Gastroesophageal sphincter (tissue), 3 donors: ENCODE results near the gene CPD.

Experiments
- POLR2A ChIP-seq, 2 donors: fragments of 450-650 bp; IDR thresholded peaks; one replicate each; pipeline ENCODE4 v1.6.1; 2017; ENCODE audit warnings: antibody characterized with exemption in 2 of 2, mild to moderate bottlenecking in 2 of 2, moderate library complexity in 1 of 2
- TF ChIP-seq, protein P1 (sequence below), 4 experiments: fragments of 200-600 bp in 2 of 4; fragments of 450-650 bp in 2 of 4; sonication (generic) in 1 of 4; IDR thresholded peaks; one replicate each; pipeline ENCODE4 v1.5.1; 2017 to 2019; ENCODE audit warnings: antibody characterized with exemption in 4 of 4, mild to moderate bottlenecking in 2 of 4, moderate library complexity in 2 of 4

DNA sequence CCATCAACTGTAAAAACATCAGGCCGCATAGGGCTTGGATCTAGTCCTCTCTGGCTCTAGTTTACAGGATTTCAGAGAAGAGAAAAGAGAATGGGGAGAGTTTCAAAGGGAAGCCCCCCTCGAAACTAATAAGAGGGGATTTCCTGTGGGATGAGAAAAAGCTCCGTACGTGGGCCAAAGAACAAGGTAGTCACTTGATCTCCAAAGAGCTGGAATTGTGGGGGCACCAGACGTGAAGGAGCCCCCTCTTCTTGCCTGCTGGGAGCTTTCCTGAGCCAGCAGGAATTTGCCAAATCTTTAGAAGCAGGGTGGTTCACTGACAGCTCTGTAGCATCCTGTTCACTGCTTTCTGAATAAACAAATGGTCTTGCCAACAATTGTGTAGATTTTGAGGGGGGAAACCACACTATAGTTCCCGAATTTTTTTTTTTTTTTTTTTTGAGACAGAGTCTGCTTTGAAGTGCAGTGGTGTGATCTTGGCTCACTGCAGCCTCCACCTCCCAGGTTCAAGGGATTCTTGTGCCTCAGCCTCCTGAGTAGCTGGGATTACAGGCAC lies 37.8 kb upstream of the CPD start:
- no peak for TF ChIP-seq POLR2A (IDR thresholded peaks at IDR 0.05)
- TF ChIP-seq, protein P1, sequence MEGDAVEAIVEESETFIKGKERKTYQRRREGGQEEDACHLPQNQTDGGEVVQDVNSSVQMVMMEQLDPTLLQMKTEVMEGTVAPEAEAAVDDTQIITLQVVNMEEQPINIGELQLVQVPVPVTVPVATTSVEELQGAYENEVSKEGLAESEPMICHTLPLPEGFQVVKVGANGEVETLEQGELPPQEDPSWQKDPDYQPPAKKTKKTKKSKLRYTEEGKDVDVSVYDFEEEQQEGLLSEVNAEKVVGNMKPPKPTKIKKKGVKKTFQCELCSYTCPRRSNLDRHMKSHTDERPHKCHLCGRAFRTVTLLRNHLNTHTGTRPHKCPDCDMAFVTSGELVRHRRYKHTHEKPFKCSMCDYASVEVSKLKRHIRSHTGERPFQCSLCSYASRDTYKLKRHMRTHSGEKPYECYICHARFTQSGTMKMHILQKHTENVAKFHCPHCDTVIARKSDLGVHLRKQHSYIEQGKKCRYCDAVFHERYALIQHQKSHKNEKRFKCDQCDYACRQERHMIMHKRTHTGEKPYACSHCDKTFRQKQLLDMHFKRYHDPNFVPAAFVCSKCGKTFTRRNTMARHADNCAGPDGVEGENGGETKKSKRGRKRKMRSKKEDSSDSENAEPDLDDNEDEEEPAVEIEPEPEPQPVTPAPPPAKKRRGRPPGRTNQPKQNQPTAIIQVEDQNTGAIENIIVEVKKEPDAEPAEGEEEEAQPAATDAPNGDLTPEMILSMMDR (IDR thresholded peaks at IDR 0.05), result no peak
